Measurements from ENCODE around the gene DAPK2.

- no peak for TF ChIP-seq TCF12 (IDR thresholded peaks at IDR 0.05; ENCODE audit: low read depth)
- no peak for TF ChIP-seq RAD21 (IDR thresholded peaks at IDR 0.05; ENCODE audit: low read depth)
- TF ChIP-seq REST (IDR thresholded peaks at IDR 0.05; ENCODE audit: low read depth), result no peak
- no peak for TF ChIP-seq NFIC (IDR thresholded peaks at IDR 0.05)
- no peak for TF ChIP-seq EP300 (IDR thresholded peaks at IDR 0.05; ENCODE audit: borderline replicate concordance)
Observed at GRCh38 chr15:64013179-64014062, 32.9 kb downstream of the DAPK2 start.

Measured in Ishikawa (cell line).